Retinal pigment epithelial cell (primary cell): Measurements from ENCODE around the gene CTIF.

Source experiments
- DNase-seq: peaks from one replicate; pipeline ENCODE4 v3.0.0-alpha.2; 2010; ENCODE audit warnings: low read depth
- H3K4me3 ChIP-seq: 2 replicates; pipeline ENCODE4 v1.5.1; 2011; ENCODE audit warnings: mild to moderate bottlenecking, low read length, control low read depth, moderate library complexity
- CTCF ChIP-seq: conservative IDR thresholded peaks from 2 replicates; pipeline ENCODE4 v1.5.1; 2011; ENCODE audit warnings: low read depth, low read length, control low read depth, inconsistent platforms

CTIF gene

GRCh38 chr18:48600046-48600445, 61.2 kb downstream of the CTIF start:
- no peak overlapping the region for H3K4me3 ChIP-seq
- no peak for DNase-seq
- TF ChIP-seq CTCF: no peak

- TF ChIP-seq CTCF: no peak
- no peak overlapping the region for H3K4me3 ChIP-seq
- DNase-seq: no peak
Observed at GRCh38 chr18:48600456-48601090, 61.7 kb downstream of the CTIF start.

- no peak for TF ChIP-seq CTCF
- DNase-seq: no peak
- H3K4me3 ChIP-seq: no peak overlapping the region
Observed at GRCh38 chr18:48601343-48601742, 62.5 kb downstream of the CTIF start.

GRCh38 chr18:48602759-48603390, 64.0 kb downstream of the CTIF start:
- no peak for TF ChIP-seq CTCF
- no peak overlapping the region for H3K4me3 ChIP-seq

GRCh38 chr18:48605408-48605845, 66.6 kb downstream of the CTIF start:
- TF ChIP-seq CTCF: peak; percentile 38
- no peak overlapping the region for H3K4me3 ChIP-seq
- no peak for DNase-seq

More at GRCh38 chr18:48602759-48603390, 64.0 kb downstream of the CTIF start:
- no peak for DNase-seq

- peak; percentile 66 for DNase-seq
- TF ChIP-seq CTCF: no peak
- H3K4me3 ChIP-seq: no peak overlapping the region
Observed at GRCh38 chr18:48607056-48607984, 68.5 kb downstream of the CTIF start.
